Activated naive CD8-positive, alpha-beta T cell (primary cell): ENCODE results near the gene SYCE3.
"Not testable (repeated sequence)": the region's sequence is repeated elsewhere in the genome, so short reads cannot be mapped to it uniquely, and the experiment has no call there.

Source experiments
- H3K27ac Mint-ChIP-seq: one replicate; pipeline ENCODE4 v1.8.0; 2021; ENCODE audit warnings: mixed read lengths
- H3K27me3 Mint-ChIP-seq: one replicate; pipeline ENCODE4 v1.8.0; 2021; ENCODE audit warnings: mixed read lengths
- H3K36me3 Mint-ChIP-seq: one replicate; pipeline ENCODE4 v1.8.0; 2021; ENCODE audit warnings: mixed read lengths
- H3K4me1 Mint-ChIP-seq: one replicate; pipeline ENCODE4 v1.8.0; 2021; ENCODE audit warnings: low read depth, mixed read lengths
- H3K4me3 Mint-ChIP-seq: one replicate; pipeline ENCODE4 v1.8.0; 2021; ENCODE audit warnings: mild to moderate bottlenecking, mixed read lengths
- H3K9me3 Mint-ChIP-seq: one replicate; pipeline ENCODE4 v1.8.0; 2021; ENCODE audit warnings: low read depth, mixed read lengths

The SYCE3 gene, protein sequence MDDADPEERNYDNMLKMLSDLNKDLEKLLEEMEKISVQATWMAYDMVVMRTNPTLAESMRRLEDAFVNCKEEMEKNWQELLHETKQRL

DNA sequence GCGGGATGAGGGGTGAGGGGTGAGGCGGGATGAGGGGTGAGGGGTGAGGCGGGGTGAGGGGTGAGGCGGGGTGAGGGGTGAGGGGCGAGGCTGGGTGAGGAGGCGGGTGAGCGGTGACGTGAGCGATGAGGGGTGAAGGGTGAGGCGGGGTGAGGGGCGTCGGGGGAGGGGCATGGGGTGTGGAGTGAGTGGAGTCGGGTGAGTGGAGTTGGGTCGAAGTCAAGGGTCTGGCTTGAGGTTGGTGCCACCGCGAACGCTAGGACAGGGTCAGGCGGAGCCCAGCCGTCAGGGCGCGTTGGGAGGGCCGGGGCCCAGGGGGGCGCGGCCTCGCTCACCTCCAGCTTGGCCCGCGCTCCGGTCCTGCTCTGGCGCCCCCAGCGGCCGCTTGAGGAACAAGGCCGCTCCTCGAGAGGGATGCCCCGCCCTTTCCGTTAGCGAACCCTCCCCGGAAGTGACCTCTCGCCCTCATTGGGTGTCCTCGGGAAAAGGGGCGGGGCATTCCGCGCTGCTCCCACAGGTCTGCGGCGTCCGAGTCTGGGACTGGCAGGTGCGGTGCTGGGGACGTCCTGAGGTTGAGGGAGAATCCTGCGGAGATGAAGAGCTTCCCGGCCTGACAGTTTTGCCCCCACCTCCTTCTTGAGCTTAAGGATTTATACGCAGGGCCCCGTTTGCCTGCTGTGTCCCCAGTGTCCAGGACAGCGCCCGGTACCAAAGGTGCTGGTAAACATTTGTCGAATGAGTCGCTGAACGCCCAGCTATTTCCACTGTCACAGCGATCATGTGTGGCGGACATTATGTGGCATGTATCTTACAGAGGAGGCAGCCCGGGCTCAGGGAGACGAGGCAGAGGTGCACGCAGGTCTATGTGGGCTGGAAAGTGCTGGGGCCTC, at the start of gene SYCE3:
Gene SYCE3, minus strand, starts transcription at position 397 of the 890 bp plus-strand sequence. CDS start 6,514 bp downstream, outside the sequence.
- Mint-ChIP-seq H3K27ac (peak within 1 kb of the TSS; percentile 77), H3K9me3 (no peaks in the 10 kb centered on the region), H3K4me1 (peaks cover 13% of the 10 kb centered on the region), H3K4me3 (peak within 1 kb of the TSS; percentile 94), H3K27me3 (no peaks in the 10 kb centered on the region), H3K36me3 (no peaks in the 10 kb centered on the region)

GRCh38 chr22:50612168-50612527, 49.4 kb upstream of the SYCE3 start:
- H3K36me3 Mint-ChIP-seq, result no peaks in the 10 kb centered on the region

GRCh38 chr22:50611341-50612060, 48.8 kb upstream of the SYCE3 start:
- H3K9me3 Mint-ChIP-seq, result no peaks in the 10 kb centered on the region
- H3K4me3 Mint-ChIP-seq, result no peak overlapping the region
- H3K27ac Mint-ChIP-seq, result no peak overlapping the region
- H3K27me3 Mint-ChIP-seq, result peaks cover 5% of the 10 kb centered on the region
- peaks cover 7% of the 10 kb centered on the region for H3K4me1 Mint-ChIP-seq
- H3K36me3 Mint-ChIP-seq, result no peaks in the 10 kb centered on the region

More at GRCh38 chr22:50612168-50612527, 49.4 kb upstream of the SYCE3 start:
- Mint-ChIP-seq H3K27ac (no peak overlapping the region), H3K4me3 (no peak overlapping the region), H3K27me3 (peaks cover 5% of the 10 kb centered on the region), H3K9me3 (no peaks in the 10 kb centered on the region), H3K4me1 (peaks cover 7% of the 10 kb centered on the region)

DNA sequence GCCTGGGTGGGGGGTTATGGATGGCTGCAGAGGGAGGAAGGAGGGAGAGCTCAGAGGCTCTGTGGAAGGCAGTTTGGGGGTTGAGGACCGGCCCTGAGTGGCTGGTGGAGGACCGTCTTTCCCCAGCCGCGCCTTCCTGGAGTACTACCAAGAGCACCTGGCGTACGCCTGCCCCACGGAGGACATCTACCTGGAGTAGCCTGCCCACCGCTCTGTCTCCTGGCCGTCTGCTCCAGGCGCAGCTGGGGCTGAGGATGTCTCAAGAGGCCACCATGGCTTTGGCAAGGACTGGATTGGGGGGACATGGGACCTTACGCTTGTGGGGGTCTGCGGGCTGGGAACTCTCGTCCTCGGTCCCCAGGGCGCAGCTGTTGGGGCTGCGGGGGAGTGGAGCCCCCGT, 47.9 kb upstream of the SYCE3 start:
- Mint-ChIP-seq H3K27ac (no peak overlapping the region), H3K27me3 (peaks cover 5% of the 10 kb centered on the region), H3K4me1 (peaks cover 7% of the 10 kb centered on the region), H3K9me3 (no peaks in the 10 kb centered on the region), H3K4me3 (no peak overlapping the region), H3K36me3 (no peaks in the 10 kb centered on the region)

- H3K4me3 Mint-ChIP-seq, result no peak overlapping the region
- peaks cover 7% of the 10 kb centered on the region for H3K4me1 Mint-ChIP-seq
- H3K36me3 Mint-ChIP-seq, result no peaks in the 10 kb centered on the region
- H3K27me3 Mint-ChIP-seq, result peaks cover 5% of the 10 kb centered on the region
- no peaks in the 10 kb centered on the region for H3K9me3 Mint-ChIP-seq
- H3K27ac Mint-ChIP-seq, result no peak overlapping the region
Observed at GRCh38 chr22:50610041-50610451, 47.3 kb upstream of the SYCE3 start.

GRCh38 chr22:50609599-50609998, 46.9 kb upstream of the SYCE3 start:
- no peak overlapping the region for H3K4me3 Mint-ChIP-seq
- no peaks in the 10 kb centered on the region for H3K36me3 Mint-ChIP-seq
- H3K4me1 Mint-ChIP-seq, result peaks cover 7% of the 10 kb centered on the region
- H3K27ac Mint-ChIP-seq, result no peak overlapping the region
- H3K9me3 Mint-ChIP-seq, result no peaks in the 10 kb centered on the region
- peaks cover 5% of the 10 kb centered on the region for H3K27me3 Mint-ChIP-seq

DNA sequence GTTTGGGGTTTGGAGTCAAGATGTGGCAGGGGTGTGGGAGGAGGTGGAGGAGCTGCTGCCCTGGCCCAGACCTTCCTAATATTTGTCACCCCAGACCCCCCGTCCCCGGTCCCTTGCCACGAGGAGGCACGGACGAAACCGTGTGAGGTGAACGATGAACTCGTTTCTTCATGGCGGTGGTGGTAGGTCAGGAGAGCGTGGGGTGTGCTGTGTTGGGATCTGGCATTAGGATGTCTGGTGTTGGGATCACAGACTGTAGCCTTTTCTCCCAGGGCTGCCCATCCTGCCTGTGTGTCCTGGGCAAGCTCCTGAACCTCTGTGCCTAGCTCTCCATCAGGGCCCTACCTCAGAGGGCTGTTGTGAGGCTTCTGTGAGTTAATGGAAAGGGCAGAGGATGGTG, 46.3 kb upstream of the SYCE3 start:
- H3K9me3 Mint-ChIP-seq, result no peaks in the 10 kb centered on the region
- H3K4me3 Mint-ChIP-seq, result no peak overlapping the region
- H3K27me3 Mint-ChIP-seq, result peaks cover 5% of the 10 kb centered on the region
- peaks cover 7% of the 10 kb centered on the region for H3K4me1 Mint-ChIP-seq
- H3K36me3 Mint-ChIP-seq, result no peaks in the 10 kb centered on the region
- H3K27ac Mint-ChIP-seq, result no peak overlapping the region

DNA sequence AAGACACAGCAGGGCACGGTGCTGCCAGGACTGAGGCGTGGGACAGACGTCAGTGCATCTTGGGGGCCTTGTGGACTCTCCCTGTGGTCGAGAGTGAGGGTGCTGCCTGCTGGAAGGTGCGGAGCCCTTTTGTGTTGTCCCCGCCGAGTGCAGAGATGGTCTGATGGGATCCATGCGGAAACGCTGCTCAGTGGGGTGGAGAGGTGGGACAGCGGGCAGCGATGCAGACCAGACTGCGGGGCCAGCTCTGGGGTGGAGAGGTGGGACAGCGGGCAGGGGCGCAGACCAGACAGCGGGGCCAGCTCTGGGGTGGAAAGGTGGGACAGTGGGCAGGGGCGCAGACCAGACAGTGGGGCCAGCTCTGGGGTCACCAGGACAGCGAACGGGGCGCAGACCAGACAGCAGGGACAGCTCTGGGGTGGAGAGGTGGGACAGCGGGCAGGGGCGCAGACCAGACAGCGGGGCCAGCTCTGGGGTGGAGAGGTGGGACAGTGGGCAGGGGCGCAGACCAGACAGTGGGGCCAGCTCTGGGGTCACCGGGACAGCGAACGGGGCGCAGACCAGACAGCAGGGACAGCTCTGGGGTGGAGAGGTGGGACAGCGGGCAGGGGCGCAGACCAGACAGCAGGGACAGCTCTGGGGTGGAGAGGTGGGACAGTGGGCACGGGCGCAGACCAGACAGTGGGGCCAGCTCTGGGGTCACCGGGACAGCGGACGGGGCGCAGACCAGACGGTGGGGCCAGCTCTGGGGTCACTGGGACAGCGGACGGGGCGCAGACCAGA, 45.5 kb upstream of the SYCE3 start:
- not testable (repeated sequence) for H3K27me3 Mint-ChIP-seq, H3K27ac Mint-ChIP-seq, H3K9me3 Mint-ChIP-seq, H3K36me3 Mint-ChIP-seq, H3K4me1 Mint-ChIP-seq, H3K4me3 Mint-ChIP-seq

GRCh38 chr22:50607659-50608020, 44.9 kb upstream of the SYCE3 start:
- H3K27me3 Mint-ChIP-seq, result peaks cover 7% of the 10 kb centered on the region
- no peaks in the 10 kb centered on the region for H3K9me3 Mint-ChIP-seq
- no peak overlapping the region for H3K4me3 Mint-ChIP-seq
- H3K4me1 Mint-ChIP-seq, result peaks cover 6% of the 10 kb centered on the region
- no peaks in the 10 kb centered on the region for H3K36me3 Mint-ChIP-seq
- no peak overlapping the region for H3K27ac Mint-ChIP-seq

GRCh38 chr22:50606946-50607658, 44.4 kb upstream of the SYCE3 start:
- no peak overlapping the region for H3K4me3 Mint-ChIP-seq
- no peaks in the 10 kb centered on the region for H3K9me3 Mint-ChIP-seq
- peaks cover 5% of the 10 kb centered on the region for H3K4me1 Mint-ChIP-seq
- peaks cover 11% of the 10 kb centered on the region for H3K27me3 Mint-ChIP-seq
- H3K36me3 Mint-ChIP-seq, result no peaks in the 10 kb centered on the region
- H3K27ac Mint-ChIP-seq, result no peak overlapping the region

DNA sequence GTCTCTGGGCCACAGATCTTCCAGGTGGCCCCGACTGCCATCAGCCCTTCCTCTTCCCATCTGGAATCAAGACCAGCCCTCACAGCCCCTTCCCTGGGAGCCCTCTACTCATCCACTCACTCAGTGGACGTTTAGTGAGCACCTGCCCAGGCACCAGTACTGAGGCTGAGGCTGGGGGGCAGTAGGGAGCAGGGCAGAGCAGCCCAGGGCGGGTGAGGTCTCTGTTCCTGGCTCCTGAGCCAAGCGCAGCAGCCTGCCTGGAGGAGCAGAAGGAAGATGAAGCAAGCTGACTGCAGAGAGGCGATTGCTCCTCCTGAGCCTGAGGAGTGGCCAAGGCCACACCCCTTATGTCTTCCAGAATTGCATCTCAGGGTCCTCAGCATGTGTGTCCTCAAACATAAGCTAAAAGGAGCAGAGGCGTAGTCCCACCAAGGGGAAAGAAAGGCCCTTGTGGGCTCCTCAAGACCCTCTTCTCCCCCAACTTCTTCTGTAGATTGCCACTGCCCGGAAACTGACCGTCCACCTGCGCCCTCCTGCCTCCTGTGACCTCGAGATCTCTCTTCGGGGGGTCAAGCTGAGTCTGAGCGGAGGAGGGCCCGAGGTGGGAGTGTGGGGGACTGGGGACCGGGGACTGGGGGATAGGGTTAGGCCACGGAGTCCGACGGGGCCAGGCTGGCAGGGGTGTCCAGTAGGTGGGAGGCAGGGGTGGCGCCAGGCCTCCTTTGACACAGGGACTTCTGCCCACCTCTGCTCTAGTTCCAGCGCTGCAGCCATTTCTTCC, 43.6 kb upstream of the SYCE3 start:
- Mint-ChIP-seq H3K4me1 (peaks cover 11% of the 10 kb centered on the region), H3K27me3 (peaks cover 17% of the 10 kb centered on the region), H3K36me3 (no peaks in the 10 kb centered on the region), H3K9me3 (no peaks in the 10 kb centered on the region), H3K27ac (no peak overlapping the region), H3K4me3 (no peak overlapping the region)

DNA sequence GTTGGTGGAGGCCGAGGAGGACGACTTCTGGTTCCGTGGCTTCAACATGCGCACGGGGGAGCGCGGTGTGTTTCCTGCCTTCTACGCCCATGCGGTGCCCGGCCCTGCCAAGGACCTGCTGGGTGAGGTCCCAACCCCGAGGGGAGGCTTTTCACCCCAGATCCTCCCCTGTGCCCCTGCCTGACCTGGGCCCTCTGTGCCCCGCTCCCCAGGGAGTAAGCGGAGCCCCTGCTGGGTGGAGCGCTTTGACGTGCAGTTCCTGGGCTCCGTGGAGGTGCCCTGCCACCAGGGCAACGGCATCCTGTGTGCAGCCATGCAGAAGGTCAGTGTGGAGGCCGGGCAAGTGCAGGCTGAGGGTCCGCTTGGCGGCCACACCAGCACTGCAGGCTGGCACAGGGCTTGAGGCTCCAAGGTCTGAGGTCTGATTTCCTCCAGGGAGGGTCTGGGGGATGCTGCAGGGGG, 42.9 kb upstream of the SYCE3 start:
- no peak overlapping the region for H3K4me3 Mint-ChIP-seq
- H3K27me3 Mint-ChIP-seq, result peaks cover 17% of the 10 kb centered on the region
- H3K36me3 Mint-ChIP-seq, result no peaks in the 10 kb centered on the region
- no peak overlapping the region for H3K27ac Mint-ChIP-seq
- H3K9me3 Mint-ChIP-seq, result no peaks in the 10 kb centered on the region
- H3K4me1 Mint-ChIP-seq, result peaks cover 11% of the 10 kb centered on the region

- Mint-ChIP-seq H3K9me3 (no peaks in the 10 kb centered on the region), H3K4me1 (peaks cover 11% of the 10 kb centered on the region), H3K27ac (no peak overlapping the region), H3K36me3 (no peaks in the 10 kb centered on the region), H3K27me3 (peaks cover 17% of the 10 kb centered on the region), H3K4me3 (no peak overlapping the region)
Observed at GRCh38 chr22:50605002-50605612, 42.4 kb upstream of the SYCE3 start.
